SK-N-SH (cell line): Measurements from ENCODE around the gene FOXK1. TPM values are rescaled to one million over a fixed set of nuclear protein-coding genes. Genes with fewer than 3 reads are reported as not detected.

ENCODE experiments used
- CTCF ChIA-PET: fragments of 300-600, 350-600 bp; formaldehyde crosslinking; extraction: SDS; loops from one replicate; lab custom pipeline; 2021; lab: Yijun Ruan, JAX
- POLR2A ChIA-PET: fragments of 350-600 bp; sonication (Branson Sonifier 250); formaldehyde crosslinking; extraction: SDS; loops from one replicate; lab custom pipeline; 2020; ENCODE audit warnings: antibody characterized with exemption, inconsistent platforms; lab: Yijun Ruan, JAX
- DNase-seq: peaks from one replicate; pipeline ENCODE4 v3.0.0; 2012
- H2AFZ ChIP-seq: fragments of 200-600 bp; sonication (generic); 2 replicates; pipeline ENCODE4 v1.8.1; 2016; ENCODE audit warnings: antibody characterized with exemption, mild to moderate bottlenecking, low read depth
- H3F3A ChIP-seq: fragments of 200-600 bp; sonication (generic); replicated peaks from 2 replicates; pipeline ENCODE3; 2016; ENCODE audit warnings: antibody characterized with exemption, mild to moderate bottlenecking; ENCODE audit not compliant: insufficient read depth
- H3K27ac ChIP-seq, 2 experiments: fragments of 200-500 bp in 1 of 2; fragments of 200-600 bp in 1 of 2; sonication (Bioruptor generic) in 1 of 2; sonication (generic), shearing (Covaris generic) in 1 of 2; 2 replicates each; pipeline versions ENCODE4 v1.5.1 to v1.6.1; 2014 to 2016; ENCODE audit warnings: low read depth in 2 of 2, inconsistent platforms in 1 of 2, low read length in 1 of 2, mild to moderate bottlenecking in 1 of 2, mixed read lengths in 1 of 2
- H3K27me3 ChIP-seq: fragments of 200-600 bp; sonication (generic), shearing (Covaris generic); 2 replicates; pipeline ENCODE4 v1.6.1; 2016; ENCODE audit warnings: mixed run types; ENCODE audit not compliant: insufficient read depth
- H3K36me3 ChIP-seq, 2 experiments: fragments of 200-500 bp in 1 of 2; fragments of 200-600 bp in 1 of 2; sonication (Bioruptor generic) in 1 of 2; sonication (generic) in 1 of 2; replicated peaks in 1 of 2; 2 replicates each; pipeline versions ENCODE3 to v1.5.1; 2014 to 2016; ENCODE audit warnings: low read length in 1 of 2, mild to moderate bottlenecking in 1 of 2; ENCODE audit not compliant: insufficient read depth in 2 of 2, control insufficient read depth in 1 of 2
- H3K4me1 ChIP-seq, 2 experiments: fragments of 200-500 bp in 1 of 2; fragments of 200-600 bp in 1 of 2; sonication (Bioruptor generic) in 1 of 2; sonication (generic), shearing (Covaris generic) in 1 of 2; 2 replicates each; pipeline versions ENCODE4 v1.5.1 to v1.6.1; 2014 to 2016; ENCODE audit warnings: low read depth in 1 of 2, low read length in 1 of 2, mixed run types in 1 of 2; ENCODE audit not compliant: insufficient read depth in 2 of 2, control insufficient read depth in 1 of 2
- H3K4me2 ChIP-seq: fragments of 200-600 bp; sonication (generic), shearing (Covaris generic); 2 replicates; pipeline ENCODE4 v1.6.1; 2017; ENCODE audit warnings: mixed run types
- H3K4me3 ChIP-seq, 2 experiments: fragments of 200-500 bp in 1 of 2; fragments of 200-600 bp in 1 of 2; sonication (Bioruptor generic) in 1 of 2; sonication (generic), shearing (Covaris generic) in 1 of 2; 2 replicates each; pipeline versions ENCODE4 v1.5.1 to v1.8.1; 2014 to 2016; ENCODE audit warnings: low read depth in 2 of 2, inconsistent platforms in 1 of 2, low read length in 1 of 2, mild to moderate bottlenecking in 1 of 2, mixed read lengths in 1 of 2, moderate library complexity in 1 of 2
- H3K79me2 ChIP-seq: fragments of 200-600 bp; sonication (generic); 2 replicates; pipeline ENCODE4 v1.8.1; 2017; ENCODE audit warnings: mild to moderate bottlenecking; ENCODE audit not compliant: insufficient read depth
- H3K9ac ChIP-seq: fragments of 200-600 bp; sonication (generic); 2 replicates; pipeline ENCODE4 v1.6.1; 2017; ENCODE audit warnings: mixed run types
- H3K9me2 ChIP-seq: fragments of 200-600 bp; sonication (generic); 2 replicates; pipeline ENCODE4 v1.6.1; 2017; ENCODE audit warnings: mixed run types
- H3K9me3 ChIP-seq: fragments of 200-600 bp; sonication (generic); 2 replicates; pipeline ENCODE4 v1.6.1; 2017; ENCODE audit warnings: mixed run types, mild to moderate bottlenecking, moderate library complexity
- H4K20me1 ChIP-seq: fragments of 200-600 bp; sonication (generic); 2 replicates; pipeline ENCODE4 v1.6.1; 2017; ENCODE audit warnings: mild to moderate bottlenecking, mixed run types; ENCODE audit not compliant: insufficient read depth
- EZH2phosphoT487 ChIP-seq: fragments of 200-600 bp; sonication (generic); IDR thresholded peaks from 2 replicates; pipeline ENCODE4 v1.6.1; 2017; ENCODE audit warnings: low read depth, mixed run types, mild to moderate bottlenecking, antibody characterized with exemption, moderate library complexity, borderline replicate concordance
- FOSL2 ChIP-seq: IDR thresholded peaks from 2 replicates; pipeline ENCODE4 v1.4.0; 2012; ENCODE audit warnings: low read depth, mild to moderate bottlenecking, moderate library complexity, borderline replicate concordance
- GATA2 ChIP-seq: sonication (generic); formaldehyde crosslinking; IDR thresholded peaks from 2 replicates; pipeline ENCODE4 v1.5.0; 2020; ENCODE audit warnings: mild to moderate bottlenecking, missing genetic modification reagents
- MXI1 ChIP-seq: IDR thresholded peaks from 2 replicates; pipeline ENCODE4 v1.6.1; 2012; ENCODE audit warnings: mild to moderate bottlenecking, low read depth, low read length, improper control_type of control experiment
- POLR2AphosphoS5 ChIP-seq: IDR thresholded peaks from 2 replicates; pipeline ENCODE4 v1.6.1; 2012; ENCODE audit warnings: low read depth, low read length
- RFX5 ChIP-seq: IDR thresholded peaks from 2 replicates; pipeline ENCODE4 v1.6.1; 2012; ENCODE audit warnings: mild to moderate bottlenecking, improper control_type of control experiment, low read length
- RXRA ChIP-seq: IDR thresholded peaks from 2 replicates; pipeline ENCODE4 v1.4.0; 2012; ENCODE audit warnings: low read depth, mild to moderate bottlenecking, borderline replicate concordance
- SIN3A ChIP-seq: IDR thresholded peaks from 2 replicates; pipeline ENCODE4 v1.6.1; 2012; ENCODE audit warnings: low read depth, mild to moderate bottlenecking, low read length, moderate library complexity, borderline replicate concordance
- SMC3 ChIP-seq: IDR thresholded peaks from 2 replicates; pipeline ENCODE4 v1.6.1; 2012; ENCODE audit warnings: low read depth, low read length, improper control_type of control experiment
- TCF12 ChIP-seq: IDR thresholded peaks from 2 replicates; pipeline ENCODE4 v1.4.0; 2012
- TEAD4 ChIP-seq: IDR thresholded peaks from 2 replicates; pipeline ENCODE4 v1.4.0; 2012; ENCODE audit warnings: mild to moderate bottlenecking, borderline replicate concordance; ENCODE audit not compliant: insufficient read depth
- YY1 ChIP-seq: IDR thresholded peaks from 2 replicates; pipeline ENCODE4 v1.4.0; 2012; ENCODE audit warnings: low read depth, mild to moderate bottlenecking
- WGBS: methylation state at CpG from one replicate; pipeline ENCODE4 v1.1.6; 2017; ENCODE audit warnings: low lambda C conversion rate; 5-methylcytosine and 5-hydroxymethylcytosine counted together
- polyA plus RNA-seq, 3 experiments: library from polyadenylated mRNA; depleted of rRNA; stranded (reverse); fragments of >200 nt; gene quantifications; 2 replicates each; pipeline ENCODE4 v1.2.3, GENCODE V29; 2012
- TF ChIP-seq, protein P1 (sequence below): IDR thresholded peaks from 2 replicates; pipeline ENCODE4; 2012
- TF ChIP-seq, protein P2 (sequence below): fragments of 200-600 bp; sonication (generic); IDR thresholded peaks from 2 replicates; pipeline ENCODE4 v1.6.1; 2017; ENCODE audit warnings: antibody characterized with exemption, mild to moderate bottlenecking, moderate library complexity
- TF ChIP-seq, protein P3 (sequence below): IDR thresholded peaks from 2 replicates; pipeline ENCODE4 v1.4.0; 2012; ENCODE audit warnings: low read depth, borderline replicate concordance
- TF ChIP-seq, protein P4 (sequence below): IDR thresholded peaks from 2 replicates; pipeline ENCODE4 v1.4.0; 2012; ENCODE audit warnings: low read depth, borderline replicate concordance

The FOXK1 gene
- polyA plus RNA-seq, 1 of the 3 experiments (the other 2 are of a cell fraction) = 4.7 TPM

DNA sequence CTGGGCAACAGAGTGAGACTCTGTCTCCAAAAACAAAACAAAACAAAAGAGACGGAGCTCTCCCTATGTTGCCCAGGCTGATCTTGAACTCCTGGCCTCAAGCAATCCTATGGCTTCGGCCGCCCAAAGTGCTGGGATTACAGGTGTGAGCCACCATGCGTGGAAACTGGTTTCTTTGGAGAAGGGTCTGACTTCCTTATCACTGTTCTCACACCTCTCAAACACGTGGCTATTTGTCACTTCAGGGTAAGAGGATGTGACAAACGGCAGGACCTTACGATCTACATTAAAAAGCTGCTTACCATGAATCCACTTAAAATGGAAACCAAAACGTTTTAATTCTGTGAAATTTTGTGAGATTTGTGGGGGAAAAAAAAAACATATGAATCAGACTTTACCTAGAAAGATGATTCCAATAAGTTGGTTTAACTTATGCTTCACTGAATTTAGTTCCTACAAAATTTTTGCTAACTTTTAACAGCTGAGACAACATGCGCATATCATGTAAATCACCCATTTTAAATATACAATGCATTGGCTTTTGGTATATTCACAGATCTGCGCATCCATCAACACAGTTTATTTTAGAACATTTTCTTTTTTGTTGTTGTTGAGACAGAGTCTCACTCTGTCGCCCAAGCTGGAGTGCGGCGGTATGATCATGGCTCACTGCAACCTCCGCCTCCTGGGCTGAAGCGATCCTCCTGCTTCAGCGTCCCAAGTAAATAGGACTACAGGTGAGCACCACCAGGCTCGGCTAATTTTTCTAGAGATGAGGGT is 18.7 kb upstream of the FOXK1 start:
- no peaks in the 10 kb centered on the region for H3K79me2 ChIP-seq
- TF ChIP-seq EZH2phosphoT487 (no peak), FOSL2 (no peak), GATA2 (CRISPR knock-in tag) (no peak), TEAD4 (no peak), SIN3A (no peak), POLR2AphosphoS5 (no peak), RXRA (no peak), MXI1 (no peak), SMC3 (no peak), RFX5 (no peak), TCF12 (no peak), YY1 (no peak)
- TF ChIP-seq, protein P1, sequence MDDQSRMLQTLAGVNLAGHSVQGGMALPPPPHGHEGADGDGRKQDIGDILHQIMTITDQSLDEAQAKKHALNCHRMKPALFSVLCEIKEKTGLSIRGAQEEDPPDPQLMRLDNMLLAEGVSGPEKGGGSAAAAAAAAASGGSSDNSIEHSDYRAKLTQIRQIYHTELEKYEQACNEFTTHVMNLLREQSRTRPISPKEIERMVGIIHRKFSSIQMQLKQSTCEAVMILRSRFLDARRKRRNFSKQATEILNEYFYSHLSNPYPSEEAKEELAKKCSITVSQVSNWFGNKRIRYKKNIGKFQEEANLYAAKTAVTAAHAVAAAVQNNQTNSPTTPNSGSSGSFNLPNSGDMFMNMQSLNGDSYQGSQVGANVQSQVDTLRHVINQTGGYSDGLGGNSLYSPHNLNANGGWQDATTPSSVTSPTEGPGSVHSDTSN = no peak
- TF ChIP-seq, protein P2, sequence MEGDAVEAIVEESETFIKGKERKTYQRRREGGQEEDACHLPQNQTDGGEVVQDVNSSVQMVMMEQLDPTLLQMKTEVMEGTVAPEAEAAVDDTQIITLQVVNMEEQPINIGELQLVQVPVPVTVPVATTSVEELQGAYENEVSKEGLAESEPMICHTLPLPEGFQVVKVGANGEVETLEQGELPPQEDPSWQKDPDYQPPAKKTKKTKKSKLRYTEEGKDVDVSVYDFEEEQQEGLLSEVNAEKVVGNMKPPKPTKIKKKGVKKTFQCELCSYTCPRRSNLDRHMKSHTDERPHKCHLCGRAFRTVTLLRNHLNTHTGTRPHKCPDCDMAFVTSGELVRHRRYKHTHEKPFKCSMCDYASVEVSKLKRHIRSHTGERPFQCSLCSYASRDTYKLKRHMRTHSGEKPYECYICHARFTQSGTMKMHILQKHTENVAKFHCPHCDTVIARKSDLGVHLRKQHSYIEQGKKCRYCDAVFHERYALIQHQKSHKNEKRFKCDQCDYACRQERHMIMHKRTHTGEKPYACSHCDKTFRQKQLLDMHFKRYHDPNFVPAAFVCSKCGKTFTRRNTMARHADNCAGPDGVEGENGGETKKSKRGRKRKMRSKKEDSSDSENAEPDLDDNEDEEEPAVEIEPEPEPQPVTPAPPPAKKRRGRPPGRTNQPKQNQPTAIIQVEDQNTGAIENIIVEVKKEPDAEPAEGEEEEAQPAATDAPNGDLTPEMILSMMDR = no peak
- TF ChIP-seq, protein P3, sequence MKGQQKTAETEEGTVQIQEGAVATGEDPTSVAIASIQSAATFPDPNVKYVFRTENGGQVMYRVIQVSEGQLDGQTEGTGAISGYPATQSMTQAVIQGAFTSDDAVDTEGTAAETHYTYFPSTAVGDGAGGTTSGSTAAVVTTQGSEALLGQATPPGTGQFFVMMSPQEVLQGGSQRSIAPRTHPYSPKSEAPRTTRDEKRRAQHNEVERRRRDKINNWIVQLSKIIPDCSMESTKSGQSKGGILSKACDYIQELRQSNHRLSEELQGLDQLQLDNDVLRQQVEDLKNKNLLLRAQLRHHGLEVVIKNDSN = no peak
- TF ChIP-seq, protein P4, sequence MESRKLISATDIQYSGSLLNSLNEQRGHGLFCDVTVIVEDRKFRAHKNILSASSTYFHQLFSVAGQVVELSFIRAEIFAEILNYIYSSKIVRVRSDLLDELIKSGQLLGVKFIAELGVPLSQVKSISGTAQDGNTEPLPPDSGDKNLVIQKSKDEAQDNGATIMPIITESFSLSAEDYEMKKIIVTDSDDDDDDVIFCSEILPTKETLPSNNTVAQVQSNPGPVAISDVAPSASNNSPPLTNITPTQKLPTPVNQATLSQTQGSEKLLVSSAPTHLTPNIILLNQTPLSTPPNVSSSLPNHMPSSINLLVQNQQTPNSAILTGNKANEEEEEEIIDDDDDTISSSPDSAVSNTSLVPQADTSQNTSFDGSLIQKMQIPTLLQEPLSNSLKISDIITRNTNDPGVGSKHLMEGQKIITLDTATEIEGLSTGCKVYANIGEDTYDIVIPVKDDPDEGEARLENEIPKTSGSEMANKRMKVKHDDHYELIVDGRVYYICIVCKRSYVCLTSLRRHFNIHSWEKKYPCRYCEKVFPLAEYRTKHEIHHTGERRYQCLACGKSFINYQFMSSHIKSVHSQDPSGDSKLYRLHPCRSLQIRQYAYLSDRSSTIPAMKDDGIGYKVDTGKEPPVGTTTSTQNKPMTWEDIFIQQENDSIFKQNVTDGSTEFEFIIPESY = no peak
- H3K4me2 ChIP-seq = no peak overlapping the region
- no peaks in the 10 kb centered on the region for H3K27me3 ChIP-seq
- H3K9me3 ChIP-seq = no peaks in the 10 kb centered on the region
- H2AFZ ChIP-seq = no peak overlapping the region
- no peak overlapping the region for H3K27ac ChIP-seq
- no peak for DNase-seq
- H3F3A ChIP-seq = peaks cover 13% of the 10 kb centered on the region
- POLR2A ChIA-PET = no interaction called here
- H3K36me3 ChIP-seq = no peaks in the 10 kb centered on the region
- H3K4me3 ChIP-seq = no peak overlapping the region
- no peaks in the 10 kb centered on the region for H3K9me2 ChIP-seq
- no peak overlapping the region for H3K9ac ChIP-seq
- H3K4me1 ChIP-seq = peaks cover 0 to 5% of the 10 kb centered on the region in 2 experiments; a peak in 1 of 4 replicates
- WGBS = 85% methylated on average over 17 of the region's 17 CpGs
- CTCF ChIA-PET = interaction anchor here (0.7 kb wide), 1 partner anchor 1777 kb away, joined by 3 read pairs; no protein-coding TSS in a partner anchor
- H4K20me1 ChIP-seq = no peaks in the 10 kb centered on the region
